ENCODE results near the gene PIGN.

- TF ChIP-seq, protein P1, sequence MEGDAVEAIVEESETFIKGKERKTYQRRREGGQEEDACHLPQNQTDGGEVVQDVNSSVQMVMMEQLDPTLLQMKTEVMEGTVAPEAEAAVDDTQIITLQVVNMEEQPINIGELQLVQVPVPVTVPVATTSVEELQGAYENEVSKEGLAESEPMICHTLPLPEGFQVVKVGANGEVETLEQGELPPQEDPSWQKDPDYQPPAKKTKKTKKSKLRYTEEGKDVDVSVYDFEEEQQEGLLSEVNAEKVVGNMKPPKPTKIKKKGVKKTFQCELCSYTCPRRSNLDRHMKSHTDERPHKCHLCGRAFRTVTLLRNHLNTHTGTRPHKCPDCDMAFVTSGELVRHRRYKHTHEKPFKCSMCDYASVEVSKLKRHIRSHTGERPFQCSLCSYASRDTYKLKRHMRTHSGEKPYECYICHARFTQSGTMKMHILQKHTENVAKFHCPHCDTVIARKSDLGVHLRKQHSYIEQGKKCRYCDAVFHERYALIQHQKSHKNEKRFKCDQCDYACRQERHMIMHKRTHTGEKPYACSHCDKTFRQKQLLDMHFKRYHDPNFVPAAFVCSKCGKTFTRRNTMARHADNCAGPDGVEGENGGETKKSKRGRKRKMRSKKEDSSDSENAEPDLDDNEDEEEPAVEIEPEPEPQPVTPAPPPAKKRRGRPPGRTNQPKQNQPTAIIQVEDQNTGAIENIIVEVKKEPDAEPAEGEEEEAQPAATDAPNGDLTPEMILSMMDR (IDR thresholded peaks at IDR 0.05) = no peak
- TF ChIP-seq POLR2A (IDR thresholded peaks at IDR 0.05) (no peak), POLR2AphosphoS5 (IDR thresholded peaks at IDR 0.05) (no peak)
These were observed 98.7 kb downstream of the PIGN start for GRCh38 chr18:62088156-62088555.

All from breast epithelium (tissue), 3 donors.